GM12878 (cell line): ENCODE data around the gene PIGU. TPM values are rescaled to one million over a fixed set of nuclear protein-coding genes. Genes with fewer than 3 reads are reported as not detected.

Source experiments
- ATAC-seq: fragments of 200-7000 bp; cut with Tn5 transposase; 3 replicates; pipeline ENCODE4 v1.9.1; 2020; ENCODE audit warnings: mild to moderate bottlenecking, moderate library complexity
- BruUV-seq: library from RNA; stranded (reverse); fragments of 400-500 nt; replicated peaks from 2 replicates; lab custom pipeline; 2021; lab: Mats Ljungman, UMichigan
- CTCF ChIA-PET: fragments of 300-600 bp; sonication (Branson Sonifier 250); formaldehyde crosslinking; extraction: SDS; loops from one replicate; lab custom pipeline; 2021; ENCODE audit warnings: inconsistent platforms; lab: Yijun Ruan, JAX
- POLR2A ChIA-PET: fragments of 350-600 bp; formaldehyde crosslinking; extraction: SDS; loops from one replicate; lab custom pipeline; 2021; ENCODE audit warnings: inconsistent platforms; lab: Charles Lee
- RAD21 ChIA-PET: fragments of 300-600 bp; sonication (Branson Sonifier 250); formaldehyde crosslinking; loops from one replicate; lab custom pipeline; 2023; ENCODE audit warnings: antibody characterized with exemption; ENCODE audit not compliant: unreplicated experiment; lab: Charles Lee
- SMC1A ChIA-PET: fragments of 300-600 bp; sonication (Branson Sonifier 250); formaldehyde crosslinking; loops from one replicate; lab custom pipeline; 2023; ENCODE audit not compliant: unreplicated experiment, uncharacterized antibody; lab: Charles Lee
- DNase-seq: peaks from one replicate; pipeline ENCODE4 v3.0.0-alpha.2; 2011; ENCODE audit warnings: low read depth, low spot score
- FAIRE-seq: peaks from 3 replicates; lab custom pipeline; 2011; peaks lifted over from hg19 to GRCh38; lab: Jason Lieb, UNC
- H2AFZ ChIP-seq: 2 replicates; pipeline ENCODE4 v1.6.0; 2011; ENCODE audit warnings: low read depth, low read length, control low read depth; ENCODE audit not compliant: control insufficient read depth
- H3K27ac ChIP-seq: 2 replicates; pipeline ENCODE4 v1.5.1; 2011; ENCODE audit warnings: control low read depth; ENCODE audit not compliant: control insufficient read depth, insufficient read depth
- H3K27me3 ChIP-seq, 2 experiments: replicated peaks in 1 of 2; 2 replicates each; pipeline versions ENCODE4 v1.6.0 to v1.6.1; 2011; ENCODE audit warnings: low read length in 1 of 2; ENCODE audit not compliant: control insufficient read depth in 2 of 2, insufficient read depth in 2 of 2
- H3K36me3 ChIP-seq, 2 experiments: 2 replicates each; pipeline ENCODE4 v1.5.1; 2011; ENCODE audit warnings: low read length in 1 of 2; ENCODE audit not compliant: control insufficient read depth in 2 of 2, insufficient read depth in 2 of 2
- H3K4me1 ChIP-seq: 2 replicates; pipeline ENCODE4 v1.6.1; 2011; ENCODE audit warnings: mild to moderate bottlenecking, low read length, moderate library complexity, mixed read lengths; ENCODE audit not compliant: control insufficient read depth, insufficient read depth
- H3K4me2 ChIP-seq: 2 replicates; pipeline ENCODE4 v1.6.0; 2011; ENCODE audit warnings: control low read depth; ENCODE audit not compliant: control insufficient read depth, insufficient read depth
- H3K4me3 ChIP-seq: fragments of 200-600 bp; sonication (generic); 2 replicates; pipeline ENCODE4 v1.5.1; 2016
- H3K79me2 ChIP-seq: 2 replicates; pipeline ENCODE4 v1.6.0; 2011; ENCODE audit warnings: low read length; ENCODE audit not compliant: control insufficient read depth, insufficient read depth
- H3K9ac ChIP-seq: 2 replicates; pipeline ENCODE4 v1.8.0; 2011; ENCODE audit warnings: low read length, control low read depth, mixed read lengths; ENCODE audit not compliant: control insufficient read depth, insufficient read depth
- H3K9me3 ChIP-seq: replicated peaks from 3 replicates; pipeline ENCODE4 v1.5.1; 2011; ENCODE audit warnings: mild to moderate bottlenecking, low read length; ENCODE audit not compliant: control insufficient read depth, insufficient read depth
- H4K20me1 ChIP-seq: 2 replicates; pipeline ENCODE4 v1.6.0; 2011; ENCODE audit not compliant: control insufficient read depth, insufficient read depth
- BCLAF1 ChIP-seq: fragments of 450-650 bp; IDR thresholded peaks from 2 replicates; pipeline ENCODE4 v1.6.1; 2017; ENCODE audit warnings: antibody characterized with exemption, mild to moderate bottlenecking, moderate library complexity
- CBX5 ChIP-seq: sonication (generic); IDR thresholded peaks from 2 replicates; pipeline ENCODE4 v1.6.1; 2016; ENCODE audit warnings: low read depth, moderate library complexity, mild to moderate bottlenecking, inconsistent platforms
- FOXK2 ChIP-seq: fragments of 450-650 bp; IDR thresholded peaks from 2 replicates; pipeline ENCODE4 v1.6.1; 2017; ENCODE audit warnings: mild to moderate bottlenecking, moderate library complexity
- NFIC ChIP-seq: IDR thresholded peaks from 2 replicates; pipeline ENCODE4 v1.6.1; 2012; ENCODE audit warnings: low read depth, mild to moderate bottlenecking, inconsistent platforms, low read length, moderate library complexity
- NFYA ChIP-seq: IDR thresholded peaks from 2 replicates; pipeline ENCODE4 v1.6.1; 2011; ENCODE audit warnings: low read depth, mild to moderate bottlenecking, low read length, improper control_type of control experiment, borderline replicate concordance
- SMAD5 ChIP-seq: IDR thresholded peaks from 2 replicates; pipeline ENCODE4 v1.6.1; 2016; ENCODE audit warnings: antibody characterized with exemption, low read depth
- SREBF2 ChIP-seq: IDR thresholded peaks from 2 replicates; pipeline ENCODE4 v1.6.1; 2012; ENCODE audit warnings: mild to moderate bottlenecking, low read length
- ZNF384 ChIP-seq: IDR thresholded peaks from 2 replicates; pipeline ENCODE4 v1.6.1; 2012; ENCODE audit warnings: low read depth, mild to moderate bottlenecking, low read length, improper control_type of control experiment, borderline replicate concordance
- WGBS: methylation state at CpG from one replicate; pipeline ENCODE4 v1.1.6; 2016; ENCODE audit warnings: low lambda C conversion rate; ENCODE audit not compliant: insufficient replicate concordance, insufficient coverage; ENCODE audit errors: missing lambda C conversion rate; 5-methylcytosine and 5-hydroxymethylcytosine counted together
- in situ Hi-C: fragments of 300-500 bp; cut with MboI; formaldehyde crosslinking; loops from 9 replicates; pipeline ENCODE4 v1.14.3; 2018; ENCODE audit warnings: mixed read lengths
- intact Hi-C: fragments of 100-400 bp; cut with micrococcal nuclease; formaldehyde crosslinking; loops from one replicate; pipeline ENCODE4 v1.14.2; 2022; ENCODE audit not compliant: unreplicated experiment
- polyA plus RNA-seq, 11 experiments: library from polyadenylated mRNA; depleted of rRNA in 4 of 11; unstranded in 6 of 11; stranded (reverse) in 5 of 11; fragments of >200 nt; fragmentation: Nextera tagmentation in 4 of 11; fragmentation: Illumina TruSeq in 1 of 11; extraction: Ambion mirVana in 4 of 11; extraction: Trizol in 1 of 11; gene quantifications; 1 replicate in 1 of 11; 2 replicates in 10 of 11; pipeline versions ENCODE4 v1.2.1 to v1.2.3, GENCODE V29; 2011 to 2016; ENCODE audit warnings: inconsistent platforms in 2 of 11, missing spikeins in 2 of 11, low read depth in 1 of 11
- total RNA-seq, 4 experiments: library from RNA; depleted of rRNA in 3 of 4; stranded (reverse); fragments of >200 nt in 3 of 4; fragmentation: Illumina TruSeq in 1 of 4; extraction: Trizol in 1 of 4; gene quantifications; 2 replicates each; pipeline versions ENCODE4 v1.2.1 to v1.2.3, GENCODE V29; 2013 to 2021

Gene PIGU
- total and polyA plus RNA-seq, 10 of the 15 experiments (the other 5 are each of a cell fraction or from before 2014, with no cell fraction given), result 4.1 to 88.2 (median 25.0) TPM

- TF ChIP-seq BCLAF1 (no peak), ZNF384 (no peak), CBX5 (no peak)
- TF ChIP-seq, all 136 proteins: peak for 0
Measured at GRCh38 chr20:34552569-34552968, 124.3 kb downstream of the PIGU start (continued).

GRCh38 chr20:34549929-34550305, 127.0 kb downstream of the PIGU start:
- Histone ChIP-seq H3K4me3 (no peak overlapping the region), H3K9me3 (no peaks in the 10 kb centered on the region), H2AFZ (no peak overlapping the region), H3K79me2 (no peaks in the 10 kb centered on the region), H3K36me3 (no peaks in the 10 kb centered on the region), H3K27ac (no peak overlapping the region), H3K4me2 (no peak overlapping the region), H3K9ac (no peak overlapping the region), H3K4me1 (no peaks in the 10 kb centered on the region), H4K20me1 (no peaks in the 10 kb centered on the region), H3K27me3 (no peaks in the 10 kb centered on the region)
- SMC1A ChIA-PET, result no interaction called here
- POLR2A ChIA-PET, result no interaction called here
- DNase-seq, result no peak
- TF ChIP-seq SREBF2 (no peak), SMAD5 (no peak), NFYA (no peak), NFIC (no peak), FOXK2 (no peak), CBX5 (no peak)
- FAIRE-seq, result no peak
- ATAC-seq, result no peak
- intact Hi-C loops (no loop called here), in situ Hi-C loops (no loop called here)
- RAD21 ChIA-PET, result no interaction called here
- CTCF ChIA-PET, result interaction anchor here (1.0 kb wide), 1 partner anchor 11 kb away, joined by 3 read pairs; no protein-coding TSS in a partner anchor
- WGBS, result 77% methylated on average over 13 of the region's 13 CpGs
- BruUV-seq, result no TSS peak
